ENCODE measurements around the gene C7orf25. TPM values are rescaled to one million over a fixed set of nuclear protein-coding genes. Genes with fewer than 3 reads are reported as not detected.
"Not testable (repeated sequence)": the region's sequence is repeated elsewhere in the genome, so short reads cannot be mapped to it uniquely, and the experiment has no call there.

Gene C7orf25
- total and polyA plus RNA-seq, 8 donors, result 1.9 to 7.2 (median 2.7) TPM

DNA sequence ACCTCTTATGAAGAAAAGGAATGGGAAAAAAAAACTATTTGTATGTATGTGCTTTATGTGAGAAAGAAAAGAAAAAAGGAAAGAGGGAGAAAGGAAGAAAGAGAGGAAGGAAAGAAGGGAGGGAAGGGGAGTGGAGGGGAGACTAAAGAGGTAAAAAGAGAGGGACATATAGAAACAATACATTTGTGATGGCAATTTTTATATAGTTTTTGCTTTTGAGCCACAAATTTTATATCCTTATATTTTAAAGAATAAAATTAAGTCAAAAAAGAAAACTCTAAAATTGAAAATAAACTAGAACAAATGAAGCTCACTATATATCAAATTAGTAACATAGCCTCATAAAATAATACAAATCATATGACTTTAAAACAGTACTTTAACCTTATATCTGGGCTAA is 11.0 kb downstream of the C7orf25 start:
- ATAC-seq (no peak), DNase-seq (no peak)
- no peak overlapping the region for H3K27ac ChIP-seq
- H3K27me3 ChIP-seq, result no peaks in the 10 kb centered on the region
- H3K4me3 ChIP-seq, result no peak overlapping the region
- no peaks in the 10 kb centered on the region for H3K36me3 ChIP-seq
- intact Hi-C loops (cut with DNase I), result no loop called here
- no peaks in the 10 kb centered on the region for H3K4me1 ChIP-seq
- H3K9me3 ChIP-seq, result no peaks in the 10 kb centered on the region
- TF ChIP-seq, protein P1, sequence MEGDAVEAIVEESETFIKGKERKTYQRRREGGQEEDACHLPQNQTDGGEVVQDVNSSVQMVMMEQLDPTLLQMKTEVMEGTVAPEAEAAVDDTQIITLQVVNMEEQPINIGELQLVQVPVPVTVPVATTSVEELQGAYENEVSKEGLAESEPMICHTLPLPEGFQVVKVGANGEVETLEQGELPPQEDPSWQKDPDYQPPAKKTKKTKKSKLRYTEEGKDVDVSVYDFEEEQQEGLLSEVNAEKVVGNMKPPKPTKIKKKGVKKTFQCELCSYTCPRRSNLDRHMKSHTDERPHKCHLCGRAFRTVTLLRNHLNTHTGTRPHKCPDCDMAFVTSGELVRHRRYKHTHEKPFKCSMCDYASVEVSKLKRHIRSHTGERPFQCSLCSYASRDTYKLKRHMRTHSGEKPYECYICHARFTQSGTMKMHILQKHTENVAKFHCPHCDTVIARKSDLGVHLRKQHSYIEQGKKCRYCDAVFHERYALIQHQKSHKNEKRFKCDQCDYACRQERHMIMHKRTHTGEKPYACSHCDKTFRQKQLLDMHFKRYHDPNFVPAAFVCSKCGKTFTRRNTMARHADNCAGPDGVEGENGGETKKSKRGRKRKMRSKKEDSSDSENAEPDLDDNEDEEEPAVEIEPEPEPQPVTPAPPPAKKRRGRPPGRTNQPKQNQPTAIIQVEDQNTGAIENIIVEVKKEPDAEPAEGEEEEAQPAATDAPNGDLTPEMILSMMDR (IDR thresholded peaks at IDR 0.05), result no peak

DNA sequence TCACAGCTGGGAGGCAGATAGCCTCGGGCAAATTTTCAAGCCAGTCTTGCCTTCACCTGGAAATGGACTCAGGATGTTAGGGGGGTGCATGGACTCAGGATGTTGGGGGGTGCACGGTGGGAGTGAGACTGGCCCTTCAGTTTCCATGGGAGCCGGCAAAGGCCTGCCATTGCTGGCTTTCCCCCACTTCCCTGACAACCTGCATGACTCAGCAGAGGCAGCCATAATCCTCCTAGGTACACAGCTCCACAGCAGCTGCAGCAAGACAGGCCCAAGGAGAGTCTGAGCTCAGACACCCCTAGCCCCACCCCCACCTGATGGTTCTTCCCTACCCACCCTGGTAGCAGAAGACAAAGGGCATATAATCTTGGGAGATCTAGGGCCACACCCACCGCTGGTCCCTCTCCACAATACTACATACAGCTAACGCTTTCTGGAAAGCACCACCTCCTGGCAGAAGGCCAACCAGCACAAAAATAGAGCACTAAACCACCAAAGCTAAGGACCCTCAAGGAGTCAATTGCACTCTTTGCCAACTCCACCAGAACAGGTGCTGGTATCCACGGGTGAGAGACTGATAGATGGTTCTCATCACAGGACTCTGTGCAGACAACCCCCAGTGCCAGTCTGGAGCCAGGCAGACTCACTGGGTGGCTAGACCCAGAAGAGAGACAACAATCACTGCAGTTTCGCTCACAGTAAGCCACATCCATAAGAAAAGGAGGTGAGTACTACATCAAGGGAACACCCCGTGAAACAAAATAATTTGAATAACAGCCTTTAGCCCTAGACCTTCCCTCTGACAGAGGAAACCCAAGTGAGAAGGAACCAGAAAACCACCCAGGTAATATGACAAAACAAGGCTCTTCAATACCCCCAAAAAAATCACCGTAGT is 18.3 kb downstream of the C7orf25 start:
- TF ChIP-seq, protein P1 (IDR thresholded peaks at IDR 0.05), result no peak
- intact Hi-C loops (cut with DNase I), result no loop called here
- Histone ChIP-seq H3K4me3 (no peak overlapping the region), H3K4me1 (peaks cover 0 to 10% of the 10 kb centered on the region in 2 donors), H3K9me3 (peaks cover 0 to 6% of the 10 kb centered on the region in 2 donors), H3K36me3 (no peaks in the 10 kb centered on the region), H3K27me3 (no peaks in the 10 kb centered on the region), H3K27ac (no peak overlapping the region)
- ATAC-seq (no peak), DNase-seq (no peak)

DNA sequence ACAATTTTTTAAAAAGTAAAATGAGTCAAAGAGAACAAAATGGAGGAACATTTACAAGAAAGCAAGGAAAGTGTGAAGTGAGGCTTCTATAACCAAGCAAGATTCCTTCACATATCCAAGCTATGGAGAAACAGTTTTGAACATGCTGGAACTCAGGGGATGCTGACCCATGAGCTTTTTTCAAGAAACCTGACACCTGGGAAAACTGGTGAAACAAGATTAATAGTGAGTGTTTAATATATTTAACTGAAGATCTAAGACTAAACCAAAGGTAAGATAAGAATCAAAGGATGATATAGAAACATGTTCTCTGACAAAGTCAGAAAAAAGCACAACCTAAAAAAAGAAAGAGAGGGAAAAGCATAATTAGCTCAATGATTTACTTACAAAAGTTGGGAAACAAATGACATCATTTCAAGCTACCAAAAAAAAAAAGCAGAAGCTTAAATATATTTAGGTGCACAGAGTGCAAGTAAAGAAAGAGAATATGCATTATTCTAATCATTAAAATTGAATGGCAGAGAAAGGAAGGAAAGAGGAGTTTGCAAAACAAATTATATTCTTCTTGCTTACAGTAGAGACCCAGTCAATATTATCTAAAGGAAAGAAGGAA is 24.9 kb downstream of the C7orf25 start:
- no peaks in the 10 kb centered on the region for H3K36me3 ChIP-seq
- DNase-seq, result no peak
- H3K27me3 ChIP-seq, result no peaks in the 10 kb centered on the region
- no peak for ATAC-seq
- peak overlapping the region in 1 of 2 donors; percentile 62 for H3K4me3 ChIP-seq
- H3K4me1 ChIP-seq, result peaks cover 0 to 24% of the 10 kb centered on the region in 2 donors
- peak overlapping the region in 1 of 2 donors; percentile 97 for H3K27ac ChIP-seq
- intact Hi-C loops (cut with DNase I), result no loop called here
- TF ChIP-seq, protein P1 (IDR thresholded peaks at IDR 0.05), result no peak
- H3K9me3 ChIP-seq, result no peaks in the 10 kb centered on the region

DNA sequence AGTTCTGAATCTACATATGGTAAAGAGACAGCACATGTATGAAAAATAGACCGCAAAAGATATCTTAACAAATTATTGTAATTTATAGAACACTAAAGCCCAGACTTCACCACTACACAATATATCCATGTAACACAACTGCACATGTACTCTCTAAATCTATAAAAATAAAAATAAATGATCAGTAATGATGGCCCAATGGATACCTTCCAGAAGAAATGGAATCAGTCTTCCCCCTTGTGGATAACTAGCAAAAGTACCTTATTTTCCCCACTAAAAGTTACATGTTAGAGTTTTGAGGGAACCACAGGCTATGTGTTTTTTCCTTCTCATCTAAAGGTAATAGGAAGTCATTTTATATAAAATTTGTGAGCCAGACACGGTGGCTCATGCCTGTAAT is 25.7 kb downstream of the C7orf25 start:
- DNase-seq, result no peak
- intact Hi-C loops (cut with DNase I), result no loop called here
- Histone ChIP-seq H3K4me1 (peaks cover 0 to 24% of the 10 kb centered on the region in 2 donors), H3K4me3 (no peak overlapping the region), H3K9me3 (no peaks in the 10 kb centered on the region), H3K27me3 (no peaks in the 10 kb centered on the region), H3K36me3 (no peaks in the 10 kb centered on the region), H3K27ac (no peak overlapping the region)
- TF ChIP-seq, protein P1 (IDR thresholded peaks at IDR 0.05), result peak; percentile 26 to 28
- no peak for ATAC-seq

DNA sequence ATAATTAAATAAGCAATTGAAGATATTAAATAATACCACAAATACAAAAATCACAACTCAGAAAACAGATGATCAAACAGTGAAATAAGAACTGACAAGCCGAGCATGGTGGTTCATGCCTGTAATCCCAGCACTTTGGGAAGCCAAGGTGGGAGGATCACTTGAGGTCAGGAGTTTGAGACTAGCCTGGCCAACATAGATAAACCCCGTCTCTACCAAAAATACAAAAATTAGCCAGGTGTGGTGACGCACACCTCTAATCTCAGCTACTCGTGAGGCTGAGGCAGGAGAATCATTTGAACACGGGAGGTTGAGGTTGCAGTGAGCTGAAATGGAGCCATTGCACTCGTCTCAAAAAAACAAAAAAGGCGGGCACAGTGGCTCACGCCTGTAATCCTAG is 26.7 kb downstream of the C7orf25 start:
- not testable (repeated sequence) for H3K27me3 ChIP-seq, H3K4me3 ChIP-seq, H3K36me3 ChIP-seq

More for the DNA sequence above, 26.7 kb downstream of the C7orf25 start:
- intact Hi-C loops (cut with DNase I); H3K27ac ChIP-seq; H3K9me3 ChIP-seq; DNase-seq; ATAC-seq: not testable (repeated sequence)
- H3K4me1 ChIP-seq, result peaks cover 0 to 24% of the 10 kb centered on the region in 2 donors
